ENCODE measurements around the gene PAX6.

PAX6 gene

GRCh38 chr11:31796499-31797189 lies 14.5 kb downstream of the PAX6 start:
- DNase-seq: no peak

- DNase-seq: no peak
These were observed 15.2 kb downstream of the PAX6 start for GRCh38 chr11:31795706-31796498.

- no peak for DNase-seq
These were observed 16.6 kb downstream of the PAX6 start for GRCh38 chr11:31794548-31794947.

GRCh38 chr11:31793264-31793663 lies 17.9 kb downstream of the PAX6 start:
- DNase-seq: no peak

- no peak for DNase-seq
These were observed 18.7 kb downstream of the PAX6 start for GRCh38 chr11:31792456-31792855.

DNA sequence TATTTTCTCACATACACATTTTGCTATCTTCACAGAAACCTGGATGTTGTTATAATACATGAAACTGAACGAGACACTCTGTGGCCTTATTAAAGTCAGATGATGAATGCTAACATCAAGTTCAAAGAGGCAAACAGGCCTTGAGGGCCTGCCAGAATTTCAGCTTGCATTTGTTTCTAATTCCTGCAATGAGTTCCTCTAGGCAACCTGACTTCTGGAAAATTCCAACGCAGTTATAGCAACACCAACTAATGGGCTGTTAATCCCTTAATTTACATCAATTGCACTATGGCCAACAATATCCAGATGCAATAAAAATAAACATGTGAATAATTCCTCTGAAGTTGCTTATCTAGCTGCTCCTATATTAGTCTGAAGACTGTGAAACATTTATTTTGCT lies 19.1 kb downstream of the PAX6 start:
- DNase-seq: no peak

GRCh38 chr11:31790649-31791048 lies 20.5 kb downstream of the PAX6 start:
- no peak for DNase-seq

- no peak for DNase-seq
These were observed 23.0 kb downstream of the PAX6 start for GRCh38 chr11:31788085-31788484.

- no peak for DNase-seq
These were observed 24.0 kb downstream of the PAX6 start for GRCh38 chr11:31786996-31787685.

DNA sequence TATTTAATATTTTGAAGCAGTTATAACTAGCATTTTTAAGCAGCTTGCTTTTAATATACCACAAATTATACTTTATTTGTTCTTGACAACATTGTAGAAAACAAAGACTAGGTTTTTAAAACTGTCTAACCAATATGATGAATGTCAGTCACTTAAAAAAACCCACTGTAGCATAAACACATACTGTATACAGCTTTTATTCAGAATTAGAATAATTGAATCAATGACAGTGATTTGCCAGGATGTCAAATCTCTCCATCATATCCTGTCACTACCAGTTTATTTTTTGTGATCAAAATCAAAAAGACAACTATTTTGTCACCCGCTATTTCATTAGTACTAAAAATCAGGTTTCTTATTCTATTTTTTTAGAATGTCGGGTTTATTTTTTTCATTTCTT lies 26.5 kb downstream of the PAX6 start:
- no peak for DNase-seq

DNA sequence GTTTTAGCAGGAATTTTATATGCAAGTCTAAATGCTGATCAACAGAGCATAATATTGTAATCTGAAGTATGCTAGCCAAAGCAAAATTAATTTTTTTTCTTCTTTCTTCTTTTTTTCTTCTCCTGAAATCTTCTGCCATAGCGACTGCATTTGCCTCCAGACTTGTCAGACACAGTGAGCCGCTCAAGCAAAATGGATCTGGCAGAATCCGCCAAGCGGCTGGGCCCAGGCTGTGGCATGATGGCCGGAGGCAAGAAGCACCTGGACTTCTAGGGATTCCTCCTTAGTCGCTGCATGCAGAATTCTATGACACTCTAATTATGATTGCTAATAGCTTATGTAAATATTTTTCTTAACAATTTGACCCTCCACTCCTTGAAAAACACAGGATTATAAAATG lies 27.9 kb downstream of the PAX6 start:
- peak; percentile 55 to 56 for DNase-seq

DNA sequence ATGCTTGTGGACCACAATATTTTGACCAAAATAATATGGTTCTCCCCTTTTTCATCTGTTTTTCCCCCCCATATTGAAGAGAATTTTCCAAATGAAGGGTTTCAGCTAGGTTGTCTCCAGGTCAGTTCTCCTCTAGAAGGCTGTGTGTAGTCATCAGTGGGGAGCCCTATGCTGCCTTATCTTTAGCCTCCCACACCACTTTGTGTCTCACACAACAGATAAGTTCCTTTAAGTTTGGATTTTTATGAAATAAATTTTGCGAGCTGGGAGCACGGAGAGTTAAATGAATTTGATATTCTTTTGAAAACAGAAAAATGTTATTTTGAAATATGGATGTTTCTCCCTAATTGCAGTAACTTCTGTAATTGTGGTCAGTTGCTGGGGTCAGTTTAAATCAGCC lies 28.9 kb downstream of the PAX6 start:
- no peak for DNase-seq

DNA sequence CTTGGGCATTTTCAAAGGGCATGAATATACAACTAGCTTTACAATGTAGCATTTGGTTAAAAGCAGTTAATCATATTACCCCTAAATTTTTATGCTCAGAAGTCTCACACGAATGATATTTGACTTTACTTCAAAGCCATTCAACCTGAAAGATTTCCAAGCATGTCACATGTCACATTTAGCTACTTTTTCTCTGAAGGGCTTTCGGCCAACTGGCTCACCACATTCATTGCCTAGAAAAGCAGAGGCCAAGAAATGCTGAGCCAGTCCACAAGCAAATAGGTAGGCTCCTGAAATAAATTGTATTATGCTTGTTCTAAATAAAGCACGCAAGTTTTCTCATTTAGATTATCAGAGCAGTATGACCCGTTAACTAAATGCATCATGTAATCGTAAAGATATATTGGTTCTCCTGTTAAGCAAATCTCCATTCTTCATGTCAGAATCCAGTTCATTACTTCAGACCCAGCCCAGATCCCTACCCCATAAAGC lies 30.6 kb downstream of the PAX6 start:
- DNase-seq: peak; percentile 76 to 79

GRCh38 chr11:31780078-31780477 lies 31.0 kb downstream of the PAX6 start:
- DNase-seq: peak in 1 of 2 experiments; percentile 62

DNA sequence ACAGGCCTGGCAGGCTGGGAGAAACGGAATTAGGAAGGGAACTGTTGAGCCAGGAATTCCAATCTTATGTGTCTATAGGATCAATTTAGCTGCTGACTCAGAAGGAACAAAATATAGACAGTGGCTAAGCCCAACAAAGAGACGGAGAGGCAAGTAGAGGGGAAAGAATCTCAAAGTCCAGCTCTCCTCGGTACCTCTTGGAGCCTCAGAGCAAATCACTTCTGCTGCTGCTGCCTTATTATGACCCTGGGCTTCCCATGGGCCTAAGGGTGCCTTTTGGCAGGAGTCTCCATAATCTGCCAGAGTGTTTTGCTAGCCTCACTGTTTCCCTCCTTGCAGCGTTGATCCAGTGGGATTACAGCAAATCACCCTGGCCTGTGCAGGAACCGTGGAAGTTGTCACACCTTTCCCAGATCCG lies 31.7 kb downstream of the PAX6 start:
- DNase-seq: peak; percentile 71 to 81

DNA sequence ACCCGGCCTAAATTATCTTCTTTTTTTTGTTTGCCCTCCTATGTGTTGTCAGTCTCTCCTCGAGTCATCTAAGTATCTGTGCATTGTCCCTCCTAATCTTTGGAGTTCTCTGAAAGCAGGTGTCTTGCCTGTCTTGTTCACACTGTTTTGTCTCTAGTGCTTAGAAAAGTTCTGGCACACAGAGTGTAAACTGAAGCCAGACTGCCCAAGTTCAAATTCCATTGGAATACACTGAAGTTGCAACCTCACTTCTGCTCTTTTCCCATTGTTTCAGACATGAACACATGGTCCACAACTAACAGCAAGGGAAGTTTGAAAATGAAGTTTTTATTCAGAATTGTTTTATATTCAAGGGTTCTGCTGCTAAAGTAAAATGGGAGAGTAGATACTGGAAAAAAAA lies 38.7 kb downstream of the PAX6 start:
- peak in 1 of 2 experiments; percentile 25 for DNase-seq

- no peak for DNase-seq
These were observed 41.0 kb downstream of the PAX6 start for GRCh38 chr11:31770011-31770700.

GRCh38 chr11:31768749-31769640 lies 42.1 kb downstream of the PAX6 start:
- peak; percentile 46 to 59 for DNase-seq

DNA sequence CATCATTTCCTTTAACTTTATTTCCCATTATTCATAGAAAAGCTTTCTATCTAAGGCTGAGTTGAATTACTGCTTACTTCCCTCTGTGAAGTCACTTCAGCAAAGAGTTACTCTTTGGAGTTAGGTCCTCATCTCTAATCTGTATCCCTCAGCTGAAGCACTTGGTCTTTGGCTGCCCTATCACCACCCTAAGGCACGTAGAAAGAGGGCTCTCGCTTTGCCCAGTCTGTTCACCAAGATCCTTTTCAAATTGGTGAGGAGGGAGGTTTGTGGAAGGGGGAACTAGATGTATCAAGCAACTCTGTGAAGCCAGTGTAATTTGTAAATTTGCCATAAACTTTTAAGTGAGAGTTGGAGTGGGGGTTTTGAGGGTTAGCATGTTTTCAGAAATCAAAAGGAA lies 43.4 kb downstream of the PAX6 start:
- peak in 1 of 2 experiments; percentile 40 for DNase-seq

- no peak for DNase-seq
These were observed 44.1 kb downstream of the PAX6 start for GRCh38 chr11:31767066-31767465.

DNA sequence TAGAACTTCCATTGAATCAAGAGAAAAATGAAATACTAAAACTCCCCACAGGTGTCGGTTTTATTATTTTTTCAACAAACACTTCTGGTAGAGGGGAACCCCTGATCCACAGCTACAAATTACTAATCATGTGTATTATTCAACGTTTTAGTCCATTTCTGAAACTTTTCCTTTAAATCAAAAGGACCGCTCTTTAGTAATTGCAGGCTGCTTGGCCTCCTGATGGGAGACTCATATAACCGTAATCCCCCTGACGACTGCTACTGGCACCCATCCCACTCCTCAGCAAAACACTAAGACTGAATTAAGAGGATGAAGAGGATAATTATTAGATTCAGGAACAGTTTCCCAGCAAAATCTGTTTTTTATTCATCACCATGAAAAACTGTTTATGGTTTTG lies 46.4 kb downstream of the PAX6 start:
- peak; percentile 83 to 88 for DNase-seq

GRCh38 chr11:31764261-31764660 lies 46.9 kb downstream of the PAX6 start:
- DNase-seq: peak; percentile 74 to 75
